Ishikawa (cell line): ENCODE data around the gene IFIT5.

ENCODE experiments used
- CEBPB ChIP-seq: IDR thresholded peaks from 2 replicates; pipeline ENCODE4 v1.6.1; 2012
- EP300 ChIP-seq: IDR thresholded peaks from 2 replicates; pipeline ENCODE4 v1.6.1; 2012; ENCODE audit warnings: borderline replicate concordance
- FOXM1 ChIP-seq: IDR thresholded peaks from 2 replicates; pipeline ENCODE4 v1.6.1; 2012; ENCODE audit warnings: low read depth, borderline replicate concordance
- RAD21 ChIP-seq: IDR thresholded peaks from 2 replicates; pipeline ENCODE4 v1.6.1; 2012; ENCODE audit warnings: low read depth
- TAF1 ChIP-seq: IDR thresholded peaks from 2 replicates; pipeline ENCODE4 v1.6.1; 2012; ENCODE audit warnings: low read depth, mild to moderate bottlenecking
- ZBTB7A ChIP-seq: IDR thresholded peaks from 2 replicates; pipeline ENCODE4 v1.6.1; 2012; ENCODE audit warnings: low read depth
- TF ChIP-seq, protein P1 (sequence below): IDR thresholded peaks from 2 replicates; pipeline ENCODE4 v1.6.1; 2012
- TF ChIP-seq, protein P2 (sequence below): IDR thresholded peaks from 2 replicates; pipeline ENCODE4 v1.6.1; 2012; ENCODE audit warnings: low read depth, mild to moderate bottlenecking

GRCh38 chr10:89393898-89394297 is 20.5 kb upstream of the IFIT5 start:
- TF ChIP-seq TAF1 = no peak
- TF ChIP-seq RAD21 = no peak
- TF ChIP-seq ZBTB7A = no peak
- TF ChIP-seq, protein P1, sequence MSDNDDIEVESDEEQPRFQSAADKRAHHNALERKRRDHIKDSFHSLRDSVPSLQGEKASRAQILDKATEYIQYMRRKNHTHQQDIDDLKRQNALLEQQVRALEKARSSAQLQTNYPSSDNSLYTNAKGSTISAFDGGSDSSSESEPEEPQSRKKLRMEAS = no peak
- no peak for TF ChIP-seq CEBPB
- TF ChIP-seq FOXM1 = no peak
- TF ChIP-seq EP300 = no peak
- TF ChIP-seq, protein P2, sequence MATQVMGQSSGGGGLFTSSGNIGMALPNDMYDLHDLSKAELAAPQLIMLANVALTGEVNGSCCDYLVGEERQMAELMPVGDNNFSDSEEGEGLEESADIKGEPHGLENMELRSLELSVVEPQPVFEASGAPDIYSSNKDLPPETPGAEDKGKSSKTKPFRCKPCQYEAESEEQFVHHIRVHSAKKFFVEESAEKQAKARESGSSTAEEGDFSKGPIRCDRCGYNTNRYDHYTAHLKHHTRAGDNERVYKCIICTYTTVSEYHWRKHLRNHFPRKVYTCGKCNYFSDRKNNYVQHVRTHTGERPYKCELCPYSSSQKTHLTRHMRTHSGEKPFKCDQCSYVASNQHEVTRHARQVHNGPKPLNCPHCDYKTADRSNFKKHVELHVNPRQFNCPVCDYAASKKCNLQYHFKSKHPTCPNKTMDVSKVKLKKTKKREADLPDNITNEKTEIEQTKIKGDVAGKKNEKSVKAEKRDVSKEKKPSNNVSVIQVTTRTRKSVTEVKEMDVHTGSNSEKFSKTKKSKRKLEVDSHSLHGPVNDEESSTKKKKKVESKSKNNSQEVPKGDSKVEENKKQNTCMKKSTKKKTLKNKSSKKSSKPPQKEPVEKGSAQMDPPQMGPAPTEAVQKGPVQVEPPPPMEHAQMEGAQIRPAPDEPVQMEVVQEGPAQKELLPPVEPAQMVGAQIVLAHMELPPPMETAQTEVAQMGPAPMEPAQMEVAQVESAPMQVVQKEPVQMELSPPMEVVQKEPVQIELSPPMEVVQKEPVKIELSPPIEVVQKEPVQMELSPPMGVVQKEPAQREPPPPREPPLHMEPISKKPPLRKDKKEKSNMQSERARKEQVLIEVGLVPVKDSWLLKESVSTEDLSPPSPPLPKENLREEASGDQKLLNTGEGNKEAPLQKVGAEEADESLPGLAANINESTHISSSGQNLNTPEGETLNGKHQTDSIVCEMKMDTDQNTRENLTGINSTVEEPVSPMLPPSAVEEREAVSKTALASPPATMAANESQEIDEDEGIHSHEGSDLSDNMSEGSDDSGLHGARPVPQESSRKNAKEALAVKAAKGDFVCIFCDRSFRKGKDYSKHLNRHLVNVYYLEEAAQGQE = no peak
